HepG2 (cell line): Measurements from ENCODE around the gene SERHL2. TPM values are rescaled to one million over a fixed set of nuclear protein-coding genes. Genes with fewer than 3 reads are reported as not detected.
"Not testable (repeated sequence)": the region's sequence is repeated elsewhere in the genome, so short reads cannot be mapped to it uniquely, and the experiment has no call there.

Source experiments
- ATAC-seq: fragments of 200-7000 bp; cut with Tn5 transposase; 3 replicates; pipeline ENCODE4 v1.9.1; 2020; ENCODE audit warnings: mild to moderate bottlenecking, moderate library complexity
- BruUV-seq: library from RNA; stranded (reverse); fragments of 400-500 nt; replicated peaks from 2 replicates; lab custom pipeline; 2021; lab: Mats Ljungman, UMichigan
- CTCF ChIA-PET: fragments of 300-600 bp; formaldehyde crosslinking; extraction: SDS; loops from one replicate; lab custom pipeline; 2021; ENCODE audit warnings: low total read pairs, inconsistent platforms, low intra/inter-chr PET ratio; lab: Yijun Ruan, JAX
- POLR2A ChIA-PET: fragments of 350-600 bp; sonication (Branson Sonifier 250); formaldehyde crosslinking; loops from one replicate; lab custom pipeline; 2020; ENCODE audit warnings: antibody characterized with exemption, inconsistent platforms; lab: Yijun Ruan, JAX
- DNase-seq: peaks from one replicate; pipeline ENCODE4 v3.0.0-alpha.2; 2015; ENCODE audit warnings: low spot score
- FAIRE-seq: peaks from 3 replicates; lab custom pipeline; 2011; peaks lifted over from hg19 to GRCh38; lab: Jason Lieb, UNC
- H2AFZ ChIP-seq: one replicate; pipeline ENCODE4 v1.6.1; 2011; ENCODE audit warnings: low read length, inconsistent platforms
- H3K27ac ChIP-seq: fragments of 300-600 bp; 3 replicates; pipeline ENCODE4 v1.8.0; 2011; ENCODE audit warnings: mixed run types, mild to moderate bottlenecking, mixed read lengths, low read length, inconsistent platforms; ENCODE audit not compliant: insufficient read depth; ENCODE audit errors: extremely low read length
- H3K27me3 ChIP-seq, 2 experiments: fragments of 200-600 bp in 1 of 2; 2 replicates in 1 of 2; 3 replicates in 1 of 2; pipeline versions ENCODE4 v1.6.0 to v1.8.0; 2011; ENCODE audit warnings: low read length in 2 of 2, mild to moderate bottlenecking in 2 of 2, moderate library complexity in 2 of 2, inconsistent platforms in 1 of 2; ENCODE audit not compliant: insufficient read depth in 2 of 2, control insufficient read depth in 1 of 2
- H3K36me3 ChIP-seq, 2 experiments: fragments of 200-600 bp in 1 of 2; replicated peaks in 1 of 2; 2 replicates in 1 of 2; 3 replicates in 1 of 2; pipeline versions ENCODE4 v1.5.1 to v1.8.0; 2011; ENCODE audit warnings: low read length in 2 of 2, inconsistent platforms in 1 of 2; ENCODE audit not compliant: insufficient read depth in 2 of 2, control insufficient read depth in 1 of 2
- H3K4me1 ChIP-seq: 2 replicates; pipeline ENCODE4 v1.5.1; 2012; ENCODE audit warnings: low read length, inconsistent platforms; ENCODE audit not compliant: insufficient read depth
- H3K4me2 ChIP-seq: 2 replicates; pipeline ENCODE4 v1.6.0; 2011; ENCODE audit warnings: low read depth, low read length, inconsistent platforms
- H3K4me3 ChIP-seq, 3 experiments: fragments of 200-600 bp in 1 of 3; sonication (generic), shearing (Covaris generic) in 1 of 3; replicated peaks in 1 of 3; 2 replicates each; pipeline ENCODE4 v1.5.1; 2011 to 2016; ENCODE audit warnings: low read length in 3 of 3, inconsistent platforms in 2 of 3, low read depth in 2 of 3, mild to moderate bottlenecking in 2 of 3, control low read depth in 1 of 3, mixed read lengths in 1 of 3; ENCODE audit not compliant: insufficient read depth in 1 of 3
- H3K79me2 ChIP-seq: one replicate; pipeline ENCODE4 v1.6.1; 2011; ENCODE audit warnings: low read length, inconsistent platforms; ENCODE audit not compliant: insufficient read depth
- H3K9ac ChIP-seq: 2 replicates; pipeline ENCODE4 v1.6.0; 2011; ENCODE audit warnings: mild to moderate bottlenecking, low read depth, low read length, inconsistent platforms; ENCODE audit not compliant: insufficient read depth
- H3K9me3 ChIP-seq: 2 replicates; pipeline ENCODE4 v1.5.1; 2012; ENCODE audit warnings: mild to moderate bottlenecking, low read length
- H4K20me1 ChIP-seq: 2 replicates; pipeline ENCODE4 v1.6.0; 2011; ENCODE audit warnings: inconsistent platforms, mild to moderate bottlenecking, low read length, moderate library complexity; ENCODE audit not compliant: insufficient read depth
- AGO1 ChIP-seq: fragments of 200-400 bp; formaldehyde crosslinking; IDR thresholded peaks from 2 replicates; pipeline ENCODE4 v1.6.1; 2017; ENCODE audit warnings: mild to moderate bottlenecking, low read depth, low read length, moderate library complexity; ENCODE audit not compliant: poor library complexity, severe bottlenecking
- KDM2A ChIP-seq: sonication (generic); formaldehyde crosslinking; IDR thresholded peaks from 2 replicates; pipeline ENCODE4 v1.4.0; 2020; ENCODE audit warnings: low read depth, missing genetic modification reagents, borderline replicate concordance
- POLR2G ChIP-seq: fragments of 200-400 bp; formaldehyde crosslinking; IDR thresholded peaks from 2 replicates; pipeline ENCODE4 v1.6.1; 2018; ENCODE audit warnings: mild to moderate bottlenecking, low read depth, low read length, moderate library complexity
- WGBS: methylation state at CpG from one replicate; pipeline ENCODE4 v1.1.6; 2017; ENCODE audit warnings: low lambda C conversion rate; 5-methylcytosine and 5-hydroxymethylcytosine counted together
- in situ Hi-C: cut with HindIII; loops from 2 replicates; pipeline ENCODE4 v1.10.0; 2017; ENCODE audit warnings: low pct_unique_long_range_greater_than_20kb; ENCODE audit not compliant: extremely low pct_ligation_motif_present
- intact Hi-C: fragments of 100-400 bp; cut with micrococcal nuclease; formaldehyde crosslinking; loops from one replicate; pipeline ENCODE4 v1.10.0; 2022; ENCODE audit not compliant: unreplicated experiment
- polyA plus RNA-seq, 8 experiments: library from polyadenylated mRNA; depleted of rRNA in 3 of 8; stranded (reverse) in 7 of 8; unstranded in 1 of 8; fragments of >200 nt; fragmentation: Illumina TruSeq in 4 of 8; extraction: Trizol in 4 of 8; gene quantifications; 2 replicates each; pipeline versions ENCODE4 v1.2.1 to v1.2.3, GENCODE V29; 2011 to 2016; ENCODE audit warnings: low read depth in 4 of 8, missing spikeins in 1 of 8, mixed read lengths in 1 of 8; ENCODE audit not compliant: insufficient read depth in 1 of 8
- total RNA-seq, 5 experiments: library from RNA; depleted of rRNA; stranded (reverse); fragments of >200 nt; fragmentation: Illumina TruSeq; extraction: Trizol; gene quantifications; 2 replicates each; pipeline ENCODE4 v1.2.3, GENCODE V29; 2016; ENCODE audit warnings: low read depth in 1 of 5

SERHL2 gene
- total and polyA plus RNA-seq, 2 of the 13 experiments (the other 11 are each of a cell fraction or from before 2014, with no cell fraction given), result 1.0 to 1.8 TPM

DNA sequence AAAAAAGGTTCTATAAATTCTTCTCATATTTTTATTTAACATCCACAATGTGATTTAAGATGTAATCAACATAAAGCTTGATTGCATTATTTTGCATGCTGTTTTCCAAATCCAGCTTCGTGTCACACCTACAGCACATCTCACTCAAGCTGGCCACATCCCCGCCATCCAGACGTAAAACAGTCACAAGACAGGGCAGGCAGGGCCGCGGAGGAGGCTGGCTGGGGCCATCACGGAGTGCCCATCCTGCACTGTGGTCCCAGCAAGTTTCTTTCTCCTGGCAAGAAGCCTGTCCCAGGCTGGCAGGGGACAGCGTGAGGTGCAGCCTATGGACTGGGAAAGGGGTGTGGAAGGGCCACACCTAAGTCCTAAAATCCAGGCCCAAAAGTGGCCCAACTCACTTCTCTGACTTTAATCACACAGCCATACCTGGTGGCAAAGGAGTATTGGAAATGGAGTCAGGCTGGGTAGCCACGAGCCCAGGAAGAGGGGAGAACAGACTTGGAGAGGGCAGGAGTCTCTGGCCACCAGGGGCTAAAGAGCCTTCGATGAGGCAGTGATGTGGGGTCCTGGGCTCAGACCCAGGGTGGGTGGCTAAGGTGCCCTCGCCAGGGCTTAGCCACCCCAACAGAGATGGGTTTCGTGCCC is 45.3 kb upstream of the SERHL2 start:
- H3K79me2 ChIP-seq, BruUV-seq, H3K9ac ChIP-seq, H2AFZ ChIP-seq, H3K9me3 ChIP-seq, H3K27ac ChIP-seq, FAIRE-seq, in situ Hi-C loops, DNase-seq, H3K4me2 ChIP-seq, H3K4me1 ChIP-seq, intact Hi-C loops, CTCF ChIA-PET, H3K27me3 ChIP-seq, H3K36me3 ChIP-seq, H3K4me3 ChIP-seq, H4K20me1 ChIP-seq: not testable (repeated sequence)
- peak; percentile 23 for ATAC-seq
- POLR2A ChIA-PET, result interaction anchor here (0.7 kb wide), 1 partner anchor 226 kb away, joined by 3 read pairs; no protein-coding TSS in a partner anchor
- 38% methylated on average over 9 of the region's 11 CpGs for WGBS
- TF ChIP-seq KDM2A (CRISPR knock-in tag) (0 out of 2 replicates have a peak, but pooled peaks have one; percentile 34), POLR2G (0 out of 2 replicates have a peak, but pooled peaks have one; percentile 36)

DNA sequence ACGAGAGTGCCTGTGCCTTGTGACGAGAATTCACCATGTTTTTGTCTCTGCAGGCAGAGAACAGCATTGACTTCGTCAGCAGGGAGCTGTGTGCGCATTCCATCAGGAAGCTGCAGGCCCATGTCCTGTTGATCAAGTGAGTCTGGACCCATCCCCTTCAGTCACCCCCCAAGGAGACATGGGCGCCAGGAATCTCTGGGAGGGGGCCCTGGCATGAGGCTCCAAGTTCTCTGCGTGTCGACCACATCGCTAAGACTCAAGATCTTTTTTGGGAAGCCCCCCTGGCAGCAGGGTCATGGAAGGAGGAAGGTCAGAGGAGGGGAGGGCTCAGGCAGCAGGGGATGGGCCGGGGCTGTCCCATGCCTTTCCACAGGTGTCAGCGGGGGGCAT is 44.8 kb upstream of the SERHL2 start:
- WGBS, result no CpG with 5 or more reads among the region's 10 CpGs
- H3K27ac ChIP-seq, ATAC-seq, H3K27me3 ChIP-seq, H4K20me1 ChIP-seq, in situ Hi-C loops, BruUV-seq, DNase-seq, H3K4me3 ChIP-seq, H3K36me3 ChIP-seq, H3K9ac ChIP-seq, H3K4me1 ChIP-seq, POLR2A ChIA-PET, FAIRE-seq, H3K4me2 ChIP-seq, H2AFZ ChIP-seq, CTCF ChIA-PET, intact Hi-C loops, H3K79me2 ChIP-seq, H3K9me3 ChIP-seq: not testable (repeated sequence)
- TF ChIP-seq AGO1, result peak; percentile 81
